ENCODE results near the gene TMEM273.
A peak's percentile ranks its signal among the peaks of the same experiment; 100 is the strongest.

Gene TMEM273

DNA sequence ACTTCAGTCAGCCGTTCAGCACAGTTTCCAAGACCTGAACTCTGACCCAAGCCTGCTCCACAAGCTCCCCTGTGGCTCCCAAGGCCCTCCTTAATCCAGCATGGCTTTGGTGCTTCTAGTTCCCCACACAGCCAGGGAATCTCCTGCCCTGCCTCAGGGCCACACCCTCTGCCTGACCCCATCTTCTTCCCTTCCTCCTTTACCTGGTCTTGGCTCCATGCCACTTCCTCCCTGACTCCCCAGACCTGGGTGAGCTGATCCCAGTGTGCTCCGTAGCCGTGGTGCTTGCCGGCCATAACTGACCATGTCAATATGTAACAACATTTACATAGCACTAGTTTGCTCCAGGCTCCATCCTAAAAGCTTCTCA is 20.0 kb downstream of the TMEM273 start:
- H3K9me3 ChIP-seq (ENCODE audit: control insufficient read depth, low read length), result no peaks in the 10 kb centered on the region
- no peaks in the 10 kb centered on the region for H3K36me3 ChIP-seq (ENCODE audit: control insufficient read depth, insufficient read depth, low read length, severe bottlenecking)
- no peak overlapping the region for H3K9ac ChIP-seq (ENCODE audit: low read length)
- no peaks in the 10 kb centered on the region for H3K4me1 ChIP-seq (ENCODE audit: control insufficient read depth, insufficient read depth, low read length)
- no peak overlapping the region for H3K4me3 ChIP-seq (ENCODE audit: low read length)
- no peak for DNase-seq (ENCODE audit: low read depth)
- H3K27me3 ChIP-seq (replicated peaks; ENCODE audit: control insufficient read depth, insufficient read depth, low read length), result no peaks in the 10 kb centered on the region

DNA sequence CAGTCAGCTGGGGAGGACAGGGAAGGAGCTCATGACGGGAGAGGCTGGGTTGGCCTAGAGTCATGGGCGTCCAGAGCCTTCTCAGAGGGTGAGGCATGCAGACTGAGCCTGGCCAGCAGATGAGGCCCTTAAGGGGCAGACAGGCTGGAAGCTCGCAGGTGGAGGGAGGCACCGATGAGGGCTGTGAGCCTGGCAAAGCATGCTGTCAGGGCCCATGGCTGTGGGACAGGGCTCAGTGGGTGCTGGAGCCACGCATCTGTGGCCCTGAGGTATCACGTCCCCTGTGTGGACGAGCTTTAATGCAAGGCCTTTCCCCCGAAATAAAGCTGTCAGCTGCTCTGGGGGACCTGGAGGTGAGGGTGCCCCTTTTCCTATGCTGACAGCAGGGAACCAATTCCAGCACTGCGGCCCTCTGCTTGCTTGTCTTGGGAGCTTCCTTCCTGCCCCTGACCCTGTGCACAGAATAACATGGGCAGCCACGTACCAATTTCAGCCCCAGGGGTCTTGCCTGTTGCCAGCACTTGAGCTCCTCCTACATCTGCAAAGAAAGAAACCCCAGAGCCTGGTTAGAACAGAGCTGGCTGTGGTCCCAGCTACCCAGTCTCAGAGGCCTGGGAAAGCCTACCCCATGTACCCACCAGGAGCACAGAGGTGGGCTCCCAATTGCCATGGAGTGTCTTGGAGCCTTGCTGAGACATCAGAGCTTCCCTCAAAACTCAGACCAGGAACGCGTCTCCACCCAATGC is 20.6 kb downstream of the TMEM273 start:
- no peaks in the 10 kb centered on the region for H3K4me1 ChIP-seq (ENCODE audit: control insufficient read depth, insufficient read depth, low read length)
- H3K9me3 ChIP-seq (ENCODE audit: control insufficient read depth, low read length), result no peaks in the 10 kb centered on the region
- DNase-seq (ENCODE audit: low read depth), result no peak
- no peak overlapping the region for H3K9ac ChIP-seq (ENCODE audit: low read length)
- H3K36me3 ChIP-seq (ENCODE audit: control insufficient read depth, insufficient read depth, low read length, severe bottlenecking), result no peaks in the 10 kb centered on the region
- H3K4me3 ChIP-seq (ENCODE audit: low read length), result no peak overlapping the region
- H3K27me3 ChIP-seq (replicated peaks; ENCODE audit: control insufficient read depth, insufficient read depth, low read length), result no peaks in the 10 kb centered on the region

- H3K9ac ChIP-seq (ENCODE audit: low read length), result no peak overlapping the region
- no peak for DNase-seq (ENCODE audit: low read depth)
- no peaks in the 10 kb centered on the region for H3K27me3 ChIP-seq (replicated peaks; ENCODE audit: control insufficient read depth, insufficient read depth, low read length)
- no peaks in the 10 kb centered on the region for H3K36me3 ChIP-seq (ENCODE audit: control insufficient read depth, insufficient read depth, low read length, severe bottlenecking)
- H3K9me3 ChIP-seq (ENCODE audit: control insufficient read depth, low read length), result no peaks in the 10 kb centered on the region
- no peaks in the 10 kb centered on the region for H3K4me1 ChIP-seq (ENCODE audit: control insufficient read depth, insufficient read depth, low read length)
- H3K4me3 ChIP-seq (ENCODE audit: low read length), result no peak overlapping the region
These were observed 21.4 kb downstream of the TMEM273 start for GRCh38 chr10:49166484-49167400.

DNA sequence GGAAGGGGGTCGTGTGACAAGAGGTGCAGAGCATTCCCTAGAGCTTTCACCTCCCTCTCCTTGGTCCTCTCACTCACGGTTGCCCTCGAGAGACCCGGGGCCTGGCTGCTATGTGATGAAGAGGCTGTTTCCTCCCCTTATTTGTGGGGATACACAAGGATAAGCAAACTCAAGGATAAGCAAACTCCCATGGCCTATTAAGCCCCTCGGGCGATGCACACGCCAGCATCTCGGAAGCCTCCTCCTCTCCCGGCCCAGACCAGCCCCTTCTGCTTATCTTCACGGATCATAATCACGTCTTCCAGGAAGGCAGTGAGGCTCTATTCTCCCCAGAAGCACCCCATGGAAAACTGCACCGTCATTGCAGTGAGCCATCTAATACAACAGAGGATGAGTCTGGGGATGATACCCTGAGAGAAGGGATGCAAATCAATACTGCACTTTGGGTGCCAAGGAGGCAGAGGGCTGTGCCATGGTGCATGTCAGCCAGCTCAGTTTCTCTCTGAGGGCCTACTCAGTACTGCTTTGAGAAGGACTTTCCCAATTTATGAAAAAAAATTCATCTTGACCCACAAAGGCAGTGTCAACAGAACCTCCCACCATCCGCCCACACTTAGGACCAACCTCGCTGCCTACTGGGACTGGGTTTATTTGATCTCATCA is 22.2 kb downstream of the TMEM273 start:
- H3K4me3 ChIP-seq (ENCODE audit: low read length), result no peak overlapping the region
- H3K36me3 ChIP-seq (ENCODE audit: control insufficient read depth, insufficient read depth, low read length, severe bottlenecking), result no peaks in the 10 kb centered on the region
- H3K27me3 ChIP-seq (replicated peaks; ENCODE audit: control insufficient read depth, insufficient read depth, low read length), result no peaks in the 10 kb centered on the region
- H3K4me1 ChIP-seq (ENCODE audit: control insufficient read depth, insufficient read depth, low read length), result peaks cover 4% of the 10 kb centered on the region
- no peak for DNase-seq (ENCODE audit: low read depth)
- no peaks in the 10 kb centered on the region for H3K9me3 ChIP-seq (ENCODE audit: control insufficient read depth, low read length)
- no peak overlapping the region for H3K9ac ChIP-seq (ENCODE audit: low read length)

GRCh38 chr10:49165259-49165658 is 22.9 kb downstream of the TMEM273 start:
- Histone ChIP-seq H3K4me1 (ENCODE audit: control insufficient read depth, insufficient read depth, low read length) (peaks cover 4% of the 10 kb centered on the region), H3K9ac (ENCODE audit: low read length) (no peak overlapping the region), H3K36me3 (ENCODE audit: control insufficient read depth, insufficient read depth, low read length, severe bottlenecking) (no peaks in the 10 kb centered on the region), H3K9me3 (ENCODE audit: control insufficient read depth, low read length) (no peaks in the 10 kb centered on the region), H3K4me3 (ENCODE audit: low read length) (no peak overlapping the region), H3K27me3 (replicated peaks; ENCODE audit: control insufficient read depth, insufficient read depth, low read length) (no peaks in the 10 kb centered on the region)
- DNase-seq (ENCODE audit: low read depth), result no peak

- Histone ChIP-seq H3K4me1 (ENCODE audit: control insufficient read depth, insufficient read depth, low read length) (peaks cover 4% of the 10 kb centered on the region), H3K27me3 (replicated peaks; ENCODE audit: control insufficient read depth, insufficient read depth, low read length) (no peaks in the 10 kb centered on the region), H3K4me3 (ENCODE audit: low read length) (no peak overlapping the region), H3K9me3 (ENCODE audit: control insufficient read depth, low read length) (no peaks in the 10 kb centered on the region), H3K36me3 (ENCODE audit: control insufficient read depth, insufficient read depth, low read length, severe bottlenecking) (no peaks in the 10 kb centered on the region), H3K9ac (ENCODE audit: low read length) (no peak overlapping the region)
- DNase-seq (ENCODE audit: low read depth), result peak; percentile 29
These were observed 23.5 kb downstream of the TMEM273 start for GRCh38 chr10:49164559-49165188.

DNA sequence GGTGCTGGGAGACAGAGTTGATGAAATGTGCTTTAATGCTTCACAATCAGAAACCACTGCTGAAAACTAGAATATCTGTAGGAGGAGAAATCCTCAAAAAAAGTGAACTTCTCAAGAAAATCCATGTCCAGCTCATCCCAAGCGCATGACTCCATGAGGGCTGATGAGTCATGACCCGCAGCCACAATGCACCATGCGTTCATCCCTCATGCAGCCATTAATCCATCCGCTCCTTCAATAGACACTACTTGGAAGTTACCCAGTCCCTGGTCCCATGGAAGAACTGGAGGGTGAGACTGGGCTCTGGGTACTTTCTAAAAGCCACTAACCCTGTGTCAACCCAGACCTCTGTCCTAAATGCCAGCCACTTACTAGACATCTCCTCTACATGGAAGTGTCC is 24.4 kb downstream of the TMEM273 start:
- no peaks in the 10 kb centered on the region for H3K9me3 ChIP-seq (ENCODE audit: control insufficient read depth, low read length)
- no peaks in the 10 kb centered on the region for H3K27me3 ChIP-seq (replicated peaks; ENCODE audit: control insufficient read depth, insufficient read depth, low read length)
- peaks cover 4% of the 10 kb centered on the region for H3K4me1 ChIP-seq (ENCODE audit: control insufficient read depth, insufficient read depth, low read length)
- no peak for DNase-seq (ENCODE audit: low read depth)
- H3K36me3 ChIP-seq (ENCODE audit: control insufficient read depth, insufficient read depth, low read length, severe bottlenecking), result no peaks in the 10 kb centered on the region
- H3K9ac ChIP-seq (ENCODE audit: low read length), result no peak overlapping the region
- no peak overlapping the region for H3K4me3 ChIP-seq (ENCODE audit: low read length)

DNA sequence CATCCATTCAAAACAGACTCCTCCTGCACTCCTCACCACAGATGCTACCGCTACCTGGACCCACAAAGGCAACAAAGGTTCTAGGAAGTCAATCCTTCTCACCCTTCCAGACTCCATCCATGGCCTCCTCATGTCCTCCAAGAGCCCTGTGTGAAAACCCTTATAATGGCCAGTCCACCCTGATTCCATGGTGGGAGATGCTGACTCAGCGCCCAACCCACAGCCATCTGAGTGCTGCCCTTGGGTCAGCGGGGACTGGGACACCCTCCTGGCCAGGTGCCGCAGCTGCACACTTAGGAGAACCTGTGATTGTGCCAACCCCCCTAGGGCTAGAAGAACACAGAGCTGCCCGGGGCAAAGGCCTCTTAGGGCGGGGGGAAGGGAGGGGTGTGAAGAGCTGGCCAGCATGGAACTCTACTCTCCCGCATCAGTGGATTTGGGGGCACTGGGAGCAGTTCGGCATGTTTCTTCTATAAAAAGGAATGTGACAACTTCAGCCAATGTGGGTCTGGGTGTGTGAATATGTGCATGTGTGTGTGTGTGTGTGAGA is 25.4 kb downstream of the TMEM273 start:
- H3K9ac ChIP-seq (ENCODE audit: low read length), result no peak overlapping the region
- no peaks in the 10 kb centered on the region for H3K9me3 ChIP-seq (ENCODE audit: control insufficient read depth, low read length)
- no peaks in the 10 kb centered on the region for H3K27me3 ChIP-seq (replicated peaks; ENCODE audit: control insufficient read depth, insufficient read depth, low read length)
- H3K36me3 ChIP-seq (ENCODE audit: control insufficient read depth, insufficient read depth, low read length, severe bottlenecking), result no peaks in the 10 kb centered on the region
- peaks cover 4% of the 10 kb centered on the region for H3K4me1 ChIP-seq (ENCODE audit: control insufficient read depth, insufficient read depth, low read length)
- no peak overlapping the region for H3K4me3 ChIP-seq (ENCODE audit: low read length)
- DNase-seq (ENCODE audit: low read depth), result no peak

GRCh38 chr10:49162063-49162462 is 26.1 kb downstream of the TMEM273 start:
- Histone ChIP-seq H3K36me3 (ENCODE audit: control insufficient read depth, insufficient read depth, low read length, severe bottlenecking) (no peaks in the 10 kb centered on the region), H3K9me3 (ENCODE audit: control insufficient read depth, low read length) (no peaks in the 10 kb centered on the region), H3K9ac (ENCODE audit: low read length) (no peak overlapping the region), H3K4me3 (ENCODE audit: low read length) (no peak overlapping the region), H3K27me3 (replicated peaks; ENCODE audit: control insufficient read depth, insufficient read depth, low read length) (no peaks in the 10 kb centered on the region), H3K4me1 (ENCODE audit: control insufficient read depth, insufficient read depth, low read length) (peaks cover 4% of the 10 kb centered on the region)
- no peak for DNase-seq (ENCODE audit: low read depth)

DNA sequence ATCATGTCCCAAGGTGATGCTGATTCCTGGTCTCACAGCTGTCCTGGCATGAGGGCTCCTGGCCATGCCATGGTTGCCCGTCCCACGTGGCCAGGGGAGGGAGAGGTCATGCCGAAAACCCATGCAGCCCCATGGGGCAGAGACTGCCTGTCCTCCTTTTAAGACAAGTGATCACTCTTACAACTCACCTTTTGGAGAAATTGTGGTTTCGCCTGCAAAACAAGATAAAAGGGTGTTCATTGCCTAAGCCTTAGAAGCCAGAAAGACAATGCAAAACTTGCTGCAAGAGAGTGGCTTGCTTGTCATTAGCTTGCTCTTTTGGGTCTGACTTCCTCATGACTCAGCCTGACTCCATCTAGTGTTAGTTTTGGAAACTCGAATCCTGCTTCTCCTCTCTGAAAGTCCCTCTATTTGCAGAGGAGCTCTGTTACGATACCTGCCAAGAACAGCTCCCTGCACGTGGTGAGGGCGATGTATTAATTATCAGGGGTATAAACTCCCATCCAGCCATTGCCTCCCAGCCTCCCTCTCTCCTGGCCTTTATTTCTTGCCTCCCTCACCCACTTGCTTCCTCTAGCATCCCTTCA is 26.7 kb downstream of the TMEM273 start:
- H3K36me3 ChIP-seq (ENCODE audit: control insufficient read depth, insufficient read depth, low read length, severe bottlenecking), result no peaks in the 10 kb centered on the region
- peak; percentile 77 for DNase-seq (ENCODE audit: low read depth)
- H3K4me1 ChIP-seq (ENCODE audit: control insufficient read depth, insufficient read depth, low read length), result peaks cover 4% of the 10 kb centered on the region
- H3K9ac ChIP-seq (ENCODE audit: low read length), result no peak overlapping the region
- no peaks in the 10 kb centered on the region for H3K9me3 ChIP-seq (ENCODE audit: control insufficient read depth, low read length)
- H3K27me3 ChIP-seq (replicated peaks; ENCODE audit: control insufficient read depth, insufficient read depth, low read length), result no peaks in the 10 kb centered on the region
- no peak overlapping the region for H3K4me3 ChIP-seq (ENCODE audit: low read length)

All from adipocyte (in vitro differentiated cells).